HepG2 (cell line): ENCODE results near the gene MIS18BP1. TPM values are rescaled to one million over a fixed set of nuclear protein-coding genes. Genes with fewer than 3 reads are reported as not detected.

ENCODE experiments used
- ATM ChIP-seq: fragments of 450-650 bp; IDR thresholded peaks from 2 replicates; pipeline ENCODE4 v1.7.1; 2017; ENCODE audit warnings: mild to moderate bottlenecking, borderline replicate concordance
- DNMT1 ChIP-seq: sonication (generic); formaldehyde crosslinking; IDR thresholded peaks from 2 replicates; pipeline ENCODE4 v1.5.1; 2020; ENCODE audit warnings: mild to moderate bottlenecking, missing genetic modification reagents
- FOXP1 ChIP-seq, 2 experiments: fragments of 450-650 bp in 1 of 2; IDR thresholded peaks; 2 replicates each; pipeline ENCODE4 v1.6.1; 2017 to 2018; ENCODE audit warnings: antibody characterized with exemption in 1 of 2
- HNF4G ChIP-seq, 2 experiments: sonication (generic) in 1 of 2; formaldehyde crosslinking in 1 of 2; IDR thresholded peaks; 2 replicates each; pipeline versions ENCODE4 v1.4.0 to v1.6.1; 2011 to 2020; ENCODE audit warnings: borderline replicate concordance in 2 of 2, low read depth in 2 of 2, mild to moderate bottlenecking in 2 of 2, low read length in 1 of 2, missing genetic modification reagents in 1 of 2, moderate library complexity in 1 of 2
- MED8 ChIP-seq: sonication (generic); formaldehyde crosslinking; IDR thresholded peaks from 2 replicates; pipeline ENCODE4 v1.8.1; 2023; ENCODE audit warnings: mild to moderate bottlenecking, missing genetic modification reagents; ENCODE audit not compliant: insufficient replicate concordance
- MYPOP ChIP-seq: sonication (generic); formaldehyde crosslinking; IDR thresholded peaks from 2 replicates; pipeline ENCODE4 v1.8.1; 2023; ENCODE audit warnings: mild to moderate bottlenecking, moderate library complexity, missing genetic modification reagents
- NR2F6 ChIP-seq, 2 experiments: IDR thresholded peaks; 2 replicates each; pipeline ENCODE4 v1.6.1; 2016; ENCODE audit warnings: antibody characterized with exemption in 1 of 2, mild to moderate bottlenecking in 1 of 2
- PHF20 ChIP-seq: sonication (generic); formaldehyde crosslinking; IDR thresholded peaks from 2 replicates; pipeline ENCODE4 v1.5.0; 2020; ENCODE audit warnings: mild to moderate bottlenecking, missing genetic modification reagents
- SMARCC2 ChIP-seq: fragments of 450-650 bp; IDR thresholded peaks from 2 replicates; pipeline ENCODE4 v1.6.1; 2017; ENCODE audit warnings: antibody characterized with exemption, mild to moderate bottlenecking
- ZGPAT ChIP-seq: IDR thresholded peaks from 2 replicates; pipeline ENCODE4 v1.6.1; 2016; ENCODE audit warnings: mild to moderate bottlenecking
- ZHX1 ChIP-seq: sonication (generic); formaldehyde crosslinking; IDR thresholded peaks from 2 replicates; pipeline ENCODE4 v1.8.1; 2022; ENCODE audit warnings: low read depth, mild to moderate bottlenecking, missing genetic modification reagents
- ZNF160 ChIP-seq: sonication (generic); formaldehyde crosslinking; IDR thresholded peaks from 2 replicates; pipeline ENCODE4 v1.8.0; 2022; ENCODE audit warnings: mild to moderate bottlenecking, inconsistent platforms, missing genetic modification reagents
- ZNF3 ChIP-seq: IDR thresholded peaks from 2 replicates; pipeline ENCODE4 v1.7.0; 2017; ENCODE audit warnings: inconsistent platforms
- ZNF430 ChIP-seq: sonication (generic); formaldehyde crosslinking; IDR thresholded peaks from 2 replicates; pipeline ENCODE4 v1.9.0; 2021; ENCODE audit warnings: mild to moderate bottlenecking, missing genetic modification reagents
- ZNF614 ChIP-seq: IDR thresholded peaks from 2 replicates; pipeline ENCODE4 v1.6.1; 2018; ENCODE audit warnings: missing biosample characterization, missing genetic modification reagents, inconsistent platforms, borderline replicate concordance
- ZNF766 ChIP-seq: sonication (generic); formaldehyde crosslinking; IDR thresholded peaks from 2 replicates; pipeline ENCODE4 v1.5.0; 2020; ENCODE audit warnings: missing genetic modification reagents, borderline replicate concordance
- ZNF879 ChIP-seq: sonication (generic); formaldehyde crosslinking; IDR thresholded peaks from 2 replicates; pipeline ENCODE4 v1.8.1; 2023; ENCODE audit warnings: missing genetic modification reagents
- ZSCAN31 ChIP-seq: sonication (generic); formaldehyde crosslinking; IDR thresholded peaks from 2 replicates; pipeline ENCODE4 v1.5.0; 2020; ENCODE audit warnings: low read depth, mild to moderate bottlenecking, missing genetic modification reagents
- polyA plus RNA-seq, 8 experiments: library from polyadenylated mRNA; depleted of rRNA in 3 of 8; stranded (reverse) in 7 of 8; unstranded in 1 of 8; fragments of >200 nt; fragmentation: Illumina TruSeq in 4 of 8; extraction: Trizol in 4 of 8; gene quantifications; 2 replicates each; pipeline versions ENCODE4 v1.2.1 to v1.2.3, GENCODE V29; 2011 to 2016; ENCODE audit warnings: low read depth in 4 of 8, missing spikeins in 1 of 8, mixed read lengths in 1 of 8; ENCODE audit not compliant: insufficient read depth in 1 of 8
- total RNA-seq, 5 experiments: library from RNA; depleted of rRNA; stranded (reverse); fragments of >200 nt; fragmentation: Illumina TruSeq; extraction: Trizol; gene quantifications; 2 replicates each; pipeline ENCODE4 v1.2.3, GENCODE V29; 2016; ENCODE audit warnings: low read depth in 1 of 5
- TF ChIP-seq, protein P1 (sequence below): IDR thresholded peaks from 2 replicates; pipeline ENCODE4 v1.6.1; 2016; ENCODE audit warnings: missing genetic modification reagents, missing compliant biosample characterization
- TF ChIP-seq, protein P2 (sequence below): sonication (generic); formaldehyde crosslinking; IDR thresholded peaks from 2 replicates; pipeline ENCODE4 v1.4.0; 2020; ENCODE audit warnings: missing genetic modification reagents

MIS18BP1 gene
- total and polyA plus RNA-seq, 2 of the 13 experiments (the other 11 are each of a cell fraction or from before 2014, with no cell fraction given): 9.5 to 36.4 TPM

GRCh38 chr14:45253070-45253753, at the start of gene MIS18BP1 (continued):
- peak; percentile 87; the same call in 1 of the 2 replicates for TF ChIP-seq ZHX1 (CRISPR knock-in tag)
- TF ChIP-seq, protein P1, sequence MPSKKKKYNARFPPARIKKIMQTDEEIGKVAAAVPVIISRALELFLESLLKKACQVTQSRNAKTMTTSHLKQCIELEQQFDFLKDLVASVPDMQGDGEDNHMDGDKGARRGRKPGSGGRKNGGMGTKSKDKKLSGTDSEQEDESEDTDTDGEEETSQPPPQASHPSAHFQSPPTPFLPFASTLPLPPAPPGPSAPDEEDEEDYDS (CRISPR knock-in tag): peak; percentile 72
- peak; percentile 29; the same call in 1 of the 2 replicates for TF ChIP-seq HNF4G (IDR thresholded peaks at IDR 0.05; ENCODE audit: borderline replicate concordance, low read depth, low read length)
- peak; percentile 57; the same call in 1 of the 2 replicates for TF ChIP-seq HNF4G (CRISPR knock-in tag; IDR thresholded peaks at IDR 0.05; ENCODE audit: borderline replicate concordance, low read depth)
- peak; percentile 44; the same call in 1 of the 2 replicates for TF ChIP-seq DNMT1 (CRISPR knock-in tag)
- TF ChIP-seq ZNF614 (CRISPR knock-in tag): peak; percentile 85; the same call in 1 of the 2 replicates
- TF ChIP-seq NR2F6 (IDR thresholded peaks at IDR 0.05): no peak
- peak; percentile 24; the same call in 1 of the 2 replicates for TF ChIP-seq NR2F6 (CRISPR knock-in tag; IDR thresholded peaks at IDR 0.05)
- peak; percentile 89; the same call in 1 of the 2 replicates for TF ChIP-seq ZNF879
- no peak for TF ChIP-seq SMARCC2
- TF ChIP-seq, protein P2, sequence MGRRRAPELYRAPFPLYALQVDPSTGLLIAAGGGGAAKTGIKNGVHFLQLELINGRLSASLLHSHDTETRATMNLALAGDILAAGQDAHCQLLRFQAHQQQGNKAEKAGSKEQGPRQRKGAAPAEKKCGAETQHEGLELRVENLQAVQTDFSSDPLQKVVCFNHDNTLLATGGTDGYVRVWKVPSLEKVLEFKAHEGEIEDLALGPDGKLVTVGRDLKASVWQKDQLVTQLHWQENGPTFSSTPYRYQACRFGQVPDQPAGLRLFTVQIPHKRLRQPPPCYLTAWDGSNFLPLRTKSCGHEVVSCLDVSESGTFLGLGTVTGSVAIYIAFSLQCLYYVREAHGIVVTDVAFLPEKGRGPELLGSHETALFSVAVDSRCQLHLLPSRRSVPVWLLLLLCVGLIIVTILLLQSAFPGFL (CRISPR knock-in tag): no peak
- TF ChIP-seq ZNF430 (CRISPR knock-in tag): peak; percentile 96
- peak; percentile 83 for TF ChIP-seq ZNF160 (CRISPR knock-in tag)
- peak; percentile 83 for TF ChIP-seq PHF20 (CRISPR knock-in tag)
- peak; percentile 96 for TF ChIP-seq ZGPAT (CRISPR knock-in tag)
- no peak for TF ChIP-seq ATM
- TF ChIP-seq ZSCAN31 (CRISPR knock-in tag): peak; percentile 90
- peak; percentile 48; the same call in 1 of the 2 replicates for TF ChIP-seq ZNF3 (CRISPR knock-in tag)
- TF ChIP-seq MED8 (CRISPR knock-in tag): peak; percentile 74
- TF ChIP-seq MYPOP (CRISPR knock-in tag): peak; percentile 94
- TF ChIP-seq ZNF766: peak; percentile 92
- no peak for TF ChIP-seq FOXP1 (IDR thresholded peaks at IDR 0.05)
- peak; percentile 34; the same call in 1 of the 2 replicates for TF ChIP-seq FOXP1 (CRISPR knock-in tag; IDR thresholded peaks at IDR 0.05)
